Measurements from ENCODE around the gene INSRR.

- no peak for TF ChIP-seq GATA3 (IDR thresholded peaks at IDR 0.05; ENCODE audit: low read depth, low read length)
- TF ChIP-seq GATA2 (IDR thresholded peaks at IDR 0.05; ENCODE audit: low read depth, low read length): no peak
These were observed 25.3 kb downstream of the INSRR start for GRCh38 chr1:156833603-156834002.

All from SH-SY5Y (cell line).